DMS79 (cell line): ENCODE data around the gene TRIM29.
"Not testable (repeated sequence)": the region's sequence is repeated elsewhere in the genome, so short reads cannot be mapped to it uniquely, and the experiment has no call there.

Experiments
- DNase-seq: peaks from one replicate; lab custom pipeline; 2025; lab: John Stamatoyannopoulos, UW

The TRIM29 gene, protein sequence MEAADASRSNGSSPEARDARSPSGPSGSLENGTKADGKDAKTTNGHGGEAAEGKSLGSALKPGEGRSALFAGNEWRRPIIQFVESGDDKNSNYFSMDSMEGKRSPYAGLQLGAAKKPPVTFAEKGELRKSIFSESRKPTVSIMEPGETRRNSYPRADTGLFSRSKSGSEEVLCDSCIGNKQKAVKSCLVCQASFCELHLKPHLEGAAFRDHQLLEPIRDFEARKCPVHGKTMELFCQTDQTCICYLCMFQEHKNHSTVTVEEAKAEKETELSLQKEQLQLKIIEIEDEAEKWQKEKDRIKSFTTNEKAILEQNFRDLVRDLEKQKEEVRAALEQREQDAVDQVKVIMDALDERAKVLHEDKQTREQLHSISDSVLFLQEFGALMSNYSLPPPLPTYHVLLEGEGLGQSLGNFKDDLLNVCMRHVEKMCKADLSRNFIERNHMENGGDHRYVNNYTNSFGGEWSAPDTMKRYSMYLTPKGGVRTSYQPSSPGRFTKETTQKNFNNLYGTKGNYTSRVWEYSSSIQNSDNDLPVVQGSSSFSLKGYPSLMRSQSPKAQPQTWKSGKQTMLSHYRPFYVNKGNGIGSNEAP

DNA sequence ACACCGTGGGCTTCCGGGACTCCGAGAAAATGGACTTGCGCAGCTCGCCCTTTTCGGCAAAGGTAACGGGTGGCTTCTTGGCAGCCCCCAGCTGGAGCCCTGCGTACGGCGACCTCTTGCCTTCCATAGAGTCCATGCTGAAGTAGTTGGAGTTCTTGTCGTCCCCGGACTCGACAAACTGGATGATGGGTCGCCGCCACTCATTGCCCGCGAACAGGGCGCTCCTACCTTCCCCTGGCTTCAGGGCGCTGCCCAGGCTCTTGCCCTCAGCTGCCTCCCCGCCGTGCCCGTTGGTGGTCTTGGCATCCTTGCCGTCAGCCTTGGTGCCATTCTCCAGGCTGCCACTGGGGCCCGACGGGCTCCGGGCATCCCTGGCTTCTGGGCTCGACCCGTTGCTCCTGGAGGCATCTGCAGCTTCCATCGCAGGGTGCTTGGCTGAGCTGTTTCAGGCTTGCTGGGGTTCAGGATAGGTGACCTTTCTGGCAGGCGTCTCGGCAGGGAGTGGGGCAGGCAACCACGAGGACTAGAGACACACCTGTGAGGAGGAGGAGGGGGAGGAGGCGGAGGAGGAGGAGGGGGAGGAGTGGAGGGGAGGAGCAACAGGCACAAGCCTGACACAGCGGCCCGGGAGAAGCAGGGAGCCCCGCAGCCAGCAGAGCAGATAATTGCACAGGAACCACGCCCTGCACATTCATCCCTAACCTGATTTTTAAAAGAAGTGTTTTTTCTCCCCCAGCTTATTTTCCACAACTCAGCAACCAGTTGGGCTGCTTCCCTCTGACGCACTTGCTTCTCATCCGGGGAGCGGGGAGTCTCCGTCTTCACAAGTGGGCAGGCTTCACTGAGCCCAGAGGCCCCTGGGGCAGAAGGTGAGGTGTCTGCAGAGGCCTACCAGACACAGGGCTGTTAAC lies at the start of gene TRIM29:
TSS of gene TRIM29 (minus strand) at position 503 of the 911 bp plus-strand sequence. CDS start at position 421, 82 bp downstream.
- DNase-seq: peak; percentile 7

DNA sequence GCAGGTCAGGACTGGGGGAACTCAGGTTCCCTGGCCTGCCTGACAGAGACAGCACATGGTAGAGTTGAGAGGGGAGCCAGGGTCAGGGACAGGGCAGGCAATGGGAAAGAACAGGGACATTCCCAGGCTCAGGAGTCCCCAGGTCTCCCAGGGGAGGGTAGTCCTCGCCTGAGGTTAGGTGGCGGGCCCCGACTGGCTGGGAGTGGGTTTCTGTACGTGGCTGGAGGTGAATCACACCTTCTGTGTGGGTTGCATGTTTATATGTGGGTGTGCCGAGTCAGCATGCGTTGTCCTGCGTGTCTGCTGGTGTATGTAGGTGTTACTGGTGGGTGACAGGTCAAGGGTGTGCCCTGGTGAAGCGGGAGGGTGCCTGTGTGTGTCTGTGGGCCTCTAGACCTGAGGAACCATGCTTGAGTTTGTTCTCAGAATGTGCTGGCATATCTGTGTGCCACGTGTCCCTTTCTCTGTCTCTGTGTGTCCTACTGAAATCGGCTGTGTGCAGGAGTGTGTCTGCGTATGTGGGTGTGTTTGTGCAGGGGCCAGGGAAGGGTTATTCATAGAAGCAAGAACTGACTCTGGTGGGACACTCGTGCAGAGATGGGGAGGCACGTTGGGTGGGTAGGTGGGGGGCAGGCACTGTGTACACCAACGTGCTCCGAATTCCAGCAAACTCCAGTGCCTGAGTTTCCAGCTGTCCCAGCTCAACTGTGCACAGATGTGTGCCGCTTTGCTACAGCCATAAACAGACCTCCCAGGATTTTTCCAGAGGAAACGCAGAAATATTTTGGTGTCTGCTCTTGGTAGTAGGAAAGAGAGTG lies 49.1 kb upstream of the TRIM29 start:
- DNase-seq: no peak

DNA sequence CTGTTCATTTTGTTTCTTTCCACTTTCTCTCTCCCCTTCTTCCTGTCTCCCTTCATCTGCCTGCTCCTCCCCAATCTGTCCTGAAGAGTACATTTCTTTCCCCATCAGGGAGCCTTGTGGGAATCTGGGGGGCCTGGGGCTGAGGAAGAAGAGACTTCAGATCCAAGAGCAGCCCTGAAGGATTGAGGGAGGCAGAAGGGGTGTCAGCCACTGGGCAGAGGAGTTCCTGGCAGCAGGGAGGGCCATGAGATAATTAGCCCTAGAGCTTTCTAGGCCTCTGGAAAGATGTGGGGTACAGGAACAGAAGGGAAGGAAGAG lies 48.5 kb upstream of the TRIM29 start:
- no peak for DNase-seq

DNA sequence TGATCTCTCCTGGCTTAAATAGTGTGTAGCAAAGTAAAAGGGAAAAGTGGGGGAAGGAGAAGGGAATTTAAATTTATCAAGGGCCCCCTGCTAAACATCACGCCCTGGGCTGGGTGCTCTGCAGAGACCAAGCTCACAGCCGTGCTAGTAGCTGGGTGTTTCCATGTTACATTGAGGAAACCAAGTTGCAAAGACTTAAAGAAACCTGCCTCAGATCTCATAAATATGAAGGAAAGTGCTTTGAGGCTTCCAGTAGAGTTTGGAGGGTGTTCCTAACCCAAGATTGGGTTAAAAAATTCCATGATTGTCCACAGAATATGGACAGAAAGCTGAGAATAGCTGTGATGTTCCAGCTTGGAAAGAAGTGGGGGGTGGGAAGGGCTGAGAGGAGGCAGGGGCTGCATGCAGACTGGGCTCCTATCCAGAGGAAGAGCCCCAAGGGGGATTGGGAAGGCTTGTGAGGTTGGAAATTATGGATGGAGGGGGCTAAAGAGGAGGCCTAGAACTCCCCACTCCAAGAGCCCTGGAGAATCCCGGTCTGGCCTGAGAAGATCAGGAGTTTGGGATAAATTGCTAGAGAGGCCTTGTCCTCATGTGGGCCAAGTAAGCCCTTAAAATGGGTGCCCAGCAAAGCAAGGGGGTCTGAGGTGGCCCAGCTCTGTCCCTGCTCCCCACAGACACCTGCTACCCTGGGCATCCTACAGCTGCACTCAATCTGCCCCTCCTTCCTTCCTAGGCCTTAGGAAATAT lies 48.0 kb upstream of the TRIM29 start:
- no peak for DNase-seq

DNA sequence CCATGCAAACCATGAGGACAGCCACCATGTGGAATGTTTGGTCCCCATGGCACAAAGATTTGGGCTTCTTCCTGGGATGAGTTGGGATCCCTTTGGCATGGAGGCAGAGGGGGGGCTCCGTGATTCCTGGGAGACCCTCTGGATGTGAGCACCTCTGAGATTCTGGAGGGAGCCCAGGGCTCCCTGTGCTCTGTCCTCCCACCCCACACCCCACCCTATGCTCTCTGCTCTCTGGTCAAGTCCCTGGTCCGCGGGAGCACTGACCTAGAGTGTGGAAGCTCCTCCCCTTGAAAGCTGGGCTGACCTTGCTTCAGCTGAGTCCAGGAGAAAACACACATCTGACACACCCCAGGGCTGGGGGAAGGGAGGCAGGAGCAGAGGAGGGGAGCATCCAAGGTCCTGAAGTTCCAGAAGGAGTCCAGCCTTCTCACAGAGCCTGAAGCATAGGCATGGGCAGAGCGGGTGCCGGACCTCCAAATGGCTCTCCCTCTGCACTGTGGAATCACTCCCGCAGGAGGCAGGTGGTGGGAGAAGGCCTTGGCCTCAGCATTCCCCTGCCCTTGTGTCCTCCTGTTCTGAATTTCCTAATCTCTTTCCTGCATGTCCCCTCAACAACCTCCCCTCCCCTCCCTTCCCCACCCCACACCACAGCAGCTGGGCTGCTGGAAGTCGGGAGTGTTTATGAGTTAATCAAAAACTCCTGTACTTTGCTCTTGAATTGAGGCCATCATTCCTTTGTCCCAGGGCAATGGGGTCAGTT lies 47.2 kb upstream of the TRIM29 start:
- DNase-seq: no peak

DNA sequence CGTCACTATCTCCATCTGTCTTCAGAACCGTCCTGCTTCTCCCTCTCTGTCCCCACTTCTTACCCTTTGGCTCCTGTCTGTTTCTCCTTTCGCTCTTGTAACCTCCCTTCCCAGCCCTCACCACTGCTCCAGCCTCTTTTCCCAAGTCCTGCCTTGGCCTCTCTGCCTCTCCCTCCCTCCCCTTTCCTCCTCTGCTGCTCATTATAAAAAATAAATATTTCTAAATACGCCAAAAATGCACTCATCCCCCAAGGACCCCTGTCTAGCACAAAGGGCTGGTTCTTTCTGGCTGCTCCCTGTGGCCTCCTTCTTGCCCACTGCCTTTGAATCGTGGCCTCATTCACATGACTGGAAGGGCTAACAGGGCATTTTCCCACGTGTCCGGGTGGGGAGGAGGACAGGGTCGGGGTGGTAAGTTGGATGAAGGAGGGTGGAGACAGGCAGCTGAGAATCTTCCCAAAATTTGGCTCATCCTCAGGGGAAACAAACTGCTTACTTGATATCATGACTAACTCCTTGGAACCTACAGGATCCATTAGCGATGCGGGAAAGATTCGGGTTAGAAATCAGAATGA lies 46.5 kb upstream of the TRIM29 start:
- no peak for DNase-seq

DNA sequence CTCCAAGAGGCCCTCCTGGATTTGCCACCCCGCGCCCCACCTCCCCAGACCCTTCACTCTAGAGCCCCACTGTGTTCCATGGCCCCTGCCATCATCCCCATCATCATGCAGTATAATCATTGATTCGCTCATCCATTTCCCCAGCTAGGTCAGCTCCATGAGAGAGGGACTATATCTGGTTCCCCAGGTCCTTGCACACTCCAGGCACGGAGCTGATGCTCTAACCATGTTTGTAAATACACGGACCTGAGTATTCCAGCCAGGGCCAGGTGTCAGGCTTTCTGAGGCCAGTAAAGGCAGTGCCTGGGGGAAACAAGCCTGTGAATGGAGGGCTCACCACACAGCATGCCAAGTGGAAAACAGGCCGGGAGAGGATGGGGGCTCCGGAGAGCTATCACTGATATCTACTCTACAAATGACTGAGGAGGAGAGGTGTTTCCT lies 45.8 kb upstream of the TRIM29 start:
- no peak for DNase-seq

DNA sequence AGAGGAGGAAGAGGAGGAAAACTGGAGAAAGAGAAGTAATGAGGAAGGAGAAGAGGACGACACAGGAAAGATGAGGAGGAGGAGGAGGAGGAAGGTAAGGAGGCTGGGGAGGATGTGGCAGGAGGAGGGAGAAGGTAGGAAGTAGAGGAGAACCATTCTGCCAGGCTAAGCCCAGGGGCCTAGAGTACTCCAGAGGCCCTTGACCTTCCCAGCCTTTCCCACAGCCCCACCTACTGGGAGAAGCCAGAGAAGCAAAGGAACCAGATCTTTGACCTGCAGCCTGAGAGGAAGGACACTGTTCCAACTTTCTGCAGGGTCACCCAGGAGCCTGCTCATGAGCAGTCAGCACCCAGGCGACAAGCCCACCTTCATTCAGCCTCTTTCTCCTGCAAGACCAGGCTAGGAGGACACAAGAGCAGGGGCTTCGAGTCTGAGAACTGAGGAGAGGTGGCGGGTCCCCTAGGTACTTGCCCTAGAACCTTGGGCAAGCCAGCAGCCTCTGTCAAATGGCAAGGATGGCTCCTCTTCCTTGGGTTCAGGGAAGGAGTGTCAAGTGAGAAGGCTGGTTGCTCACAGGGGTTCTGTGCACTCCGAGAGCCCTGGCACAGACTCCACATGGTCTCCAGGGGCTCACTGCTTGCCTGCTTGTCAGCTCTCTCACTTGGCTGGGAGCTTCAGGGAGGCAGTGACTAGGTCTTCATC lies 45.0 kb upstream of the TRIM29 start:
- DNase-seq: no peak

DNA sequence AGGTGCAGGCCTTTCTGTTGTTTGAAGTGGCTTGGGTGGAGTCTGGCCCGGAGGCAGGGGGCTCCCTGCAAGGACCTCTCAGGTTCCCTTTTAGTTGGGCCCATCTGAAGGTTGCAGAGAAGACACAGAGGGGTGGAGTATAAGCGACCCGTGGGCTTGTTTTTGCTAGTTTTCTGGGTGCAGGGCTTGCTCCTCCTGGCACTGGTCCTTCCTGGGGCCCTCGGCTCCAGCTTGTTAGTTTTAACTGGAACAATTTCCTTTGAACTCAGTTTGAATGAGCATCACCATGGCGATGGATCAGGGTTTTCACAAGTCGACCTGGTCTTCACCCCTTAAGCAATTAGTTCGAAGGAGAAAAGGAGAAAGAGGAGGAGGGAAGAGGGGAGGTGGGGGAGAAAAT lies 44.5 kb upstream of the TRIM29 start:
- DNase-seq: no peak

DNA sequence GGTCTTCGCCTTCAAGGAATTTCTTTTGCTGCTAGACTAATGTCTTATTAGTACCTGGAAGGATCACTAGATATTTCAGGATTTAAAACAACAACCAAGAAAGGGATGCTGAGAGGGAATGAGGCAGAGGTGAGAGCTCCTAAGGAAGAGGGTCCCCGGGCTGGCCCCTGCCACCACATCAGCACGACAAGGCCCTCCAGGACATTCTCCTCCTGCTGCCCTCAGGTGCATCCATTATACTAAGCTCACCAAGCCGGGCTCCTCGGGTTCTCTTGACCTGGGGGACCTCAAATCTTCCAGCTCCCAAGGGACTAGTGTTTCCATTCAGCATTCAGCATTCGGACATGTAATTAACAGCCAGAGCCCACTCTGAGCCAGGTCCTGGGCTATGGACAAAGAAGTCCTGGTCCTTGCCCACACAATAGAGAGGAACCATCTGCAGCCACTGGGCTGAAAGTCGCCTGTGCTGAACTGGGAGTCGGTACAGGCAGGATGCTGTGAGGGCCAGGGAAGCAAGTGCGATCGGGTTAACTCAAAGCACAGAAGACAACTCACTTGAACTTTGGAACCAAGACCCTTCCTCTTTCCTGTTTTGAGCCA lies 43.6 kb upstream of the TRIM29 start:
- DNase-seq: no peak

DNA sequence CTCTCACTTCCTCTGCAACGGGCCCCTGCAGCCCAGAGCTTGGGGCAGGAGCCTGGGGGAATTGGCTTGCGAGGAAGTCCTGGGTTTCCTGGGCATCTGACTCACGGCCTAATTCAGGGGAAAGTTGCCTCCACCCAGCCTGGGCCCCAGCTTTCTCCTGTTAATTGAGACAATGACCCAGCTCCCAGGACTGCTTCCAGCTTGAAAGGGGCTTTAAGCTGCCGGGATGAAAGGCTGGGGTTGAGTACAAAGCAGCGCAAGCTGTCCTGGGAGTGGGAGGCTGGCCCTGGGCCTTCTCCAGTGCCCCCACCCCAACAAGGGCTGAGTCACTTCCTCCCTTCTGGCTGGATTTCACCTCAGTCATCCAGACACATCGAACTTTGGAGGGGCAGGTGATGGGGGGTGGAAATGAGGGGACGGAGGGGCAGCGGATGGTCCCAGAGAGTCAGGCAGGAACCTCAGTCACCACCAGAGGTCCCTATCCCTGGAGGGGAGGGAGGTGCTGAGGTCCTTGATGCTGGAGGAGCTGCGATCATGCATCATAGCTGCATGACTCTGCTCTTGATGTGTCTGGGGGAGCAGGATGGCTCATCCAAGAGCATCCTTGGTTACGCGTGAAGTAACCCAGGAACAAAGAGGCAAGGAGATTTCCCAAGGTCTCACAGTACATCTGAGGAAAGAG lies 42.8 kb upstream of the TRIM29 start:
- no peak for DNase-seq

DNA sequence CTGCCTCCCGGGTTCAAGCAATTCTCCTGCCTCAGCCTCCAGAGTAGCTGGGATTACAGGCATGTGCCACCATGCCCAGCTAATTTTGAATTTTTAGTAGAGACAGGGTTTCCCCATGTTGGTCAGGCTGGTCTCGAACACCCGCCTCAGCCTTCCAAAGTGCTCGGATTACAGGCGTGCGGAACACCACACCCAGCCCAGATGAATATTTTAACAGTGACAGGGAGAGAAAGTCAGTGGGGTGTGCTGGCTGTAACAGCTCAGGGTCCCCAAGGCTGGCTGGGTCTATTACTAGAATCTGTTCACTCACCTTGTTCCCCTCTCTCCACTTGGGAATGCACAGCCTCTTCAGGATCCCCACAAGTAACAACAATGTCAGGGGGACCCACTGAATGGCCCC lies 42.1 kb upstream of the TRIM29 start:
- DNase-seq: not testable (repeated sequence)

DNA sequence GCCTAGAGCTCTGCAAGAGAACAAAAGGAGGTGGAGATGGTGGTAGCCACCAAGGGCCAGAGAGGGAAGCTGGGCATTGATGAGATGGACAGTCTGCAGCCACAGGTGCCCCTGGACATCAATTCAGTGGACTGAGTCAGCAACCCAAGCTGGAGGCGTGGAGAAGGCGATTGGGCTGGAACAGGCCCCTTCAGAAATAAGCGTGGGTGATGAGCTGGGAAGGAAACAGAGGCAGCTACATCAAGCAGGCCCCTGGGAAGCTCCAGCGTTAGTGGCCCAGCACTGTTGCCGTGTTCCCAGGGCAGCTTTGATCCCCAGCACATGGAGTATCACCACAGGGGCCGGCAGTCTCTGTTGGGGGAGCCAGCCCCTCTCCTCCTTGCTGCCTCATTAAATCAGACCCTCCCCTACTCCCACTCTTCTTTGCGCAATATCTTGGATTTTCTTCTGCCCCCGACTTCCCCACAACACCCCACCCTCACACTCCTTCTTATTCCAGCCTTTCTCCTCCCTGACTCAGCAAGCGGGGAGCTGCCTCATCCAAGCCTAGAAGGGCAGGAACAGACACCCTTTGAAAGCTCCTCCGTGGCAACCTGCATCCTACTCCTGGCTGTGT lies 41.3 kb upstream of the TRIM29 start:
- no peak for DNase-seq

DNA sequence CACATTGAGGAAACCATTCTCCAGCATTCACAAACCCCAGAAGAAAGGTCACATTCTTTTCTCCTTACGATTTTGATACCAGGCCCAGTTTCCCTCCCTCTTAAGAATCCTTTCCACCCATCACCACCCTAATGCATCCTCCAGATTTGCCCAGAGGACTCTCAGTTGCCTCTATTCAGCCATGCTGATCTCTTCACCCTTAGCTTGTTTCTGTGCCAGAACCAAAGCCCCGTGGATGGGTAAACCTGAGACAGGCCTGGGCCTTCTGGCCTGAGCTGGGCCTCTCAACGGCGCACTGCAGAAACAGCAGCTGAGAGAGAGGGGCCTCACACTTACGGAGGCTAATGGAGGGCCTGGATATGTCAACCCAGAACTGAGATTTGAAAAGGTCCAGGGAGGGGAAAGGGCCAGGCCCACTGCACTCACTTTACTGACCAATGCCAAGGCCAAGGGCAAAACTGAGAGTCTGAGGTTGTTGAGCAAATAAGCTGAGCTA lies 40.7 kb upstream of the TRIM29 start:
- DNase-seq: no peak

DNA sequence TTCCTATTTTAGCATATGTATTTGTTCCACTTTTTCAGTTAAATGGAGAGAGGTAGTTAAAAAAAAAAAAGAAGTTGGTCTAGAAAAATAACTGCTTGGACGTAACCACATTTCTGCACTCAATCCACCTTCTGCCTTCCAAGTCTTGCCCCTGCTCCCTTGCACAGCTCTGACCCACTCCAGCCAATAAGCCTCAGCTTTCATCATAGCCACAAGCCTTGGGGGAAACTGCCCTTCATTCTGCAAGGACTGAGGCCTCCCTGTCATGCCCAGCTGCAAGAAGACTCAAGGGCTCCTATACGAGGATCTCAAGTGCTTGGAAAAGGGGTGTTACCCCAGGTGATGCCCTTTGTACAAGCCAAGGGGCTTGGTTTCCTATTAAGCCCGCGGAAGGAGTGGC lies 37.0 kb upstream of the TRIM29 start:
- DNase-seq: peak; percentile 44

DNA sequence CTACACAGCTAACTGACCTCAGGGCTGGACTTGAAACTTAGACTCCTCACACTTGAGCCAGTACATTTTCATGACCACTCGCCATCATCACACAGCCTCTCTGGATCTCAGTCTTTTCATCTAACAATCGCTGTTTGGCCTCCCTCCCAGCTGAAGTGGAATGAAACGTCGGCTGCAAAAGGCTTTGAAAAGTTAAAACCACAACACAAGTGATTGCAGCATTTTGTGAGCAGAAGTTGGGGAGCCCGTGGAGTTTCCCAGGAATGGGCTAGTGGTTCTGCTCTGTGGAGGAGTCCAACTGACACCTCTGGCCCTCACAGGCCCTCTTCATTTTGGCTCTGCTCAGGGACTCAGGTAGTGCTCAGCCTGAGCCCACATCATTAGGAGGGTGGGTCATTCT lies 35.9 kb upstream of the TRIM29 start:
- no peak for DNase-seq

DNA sequence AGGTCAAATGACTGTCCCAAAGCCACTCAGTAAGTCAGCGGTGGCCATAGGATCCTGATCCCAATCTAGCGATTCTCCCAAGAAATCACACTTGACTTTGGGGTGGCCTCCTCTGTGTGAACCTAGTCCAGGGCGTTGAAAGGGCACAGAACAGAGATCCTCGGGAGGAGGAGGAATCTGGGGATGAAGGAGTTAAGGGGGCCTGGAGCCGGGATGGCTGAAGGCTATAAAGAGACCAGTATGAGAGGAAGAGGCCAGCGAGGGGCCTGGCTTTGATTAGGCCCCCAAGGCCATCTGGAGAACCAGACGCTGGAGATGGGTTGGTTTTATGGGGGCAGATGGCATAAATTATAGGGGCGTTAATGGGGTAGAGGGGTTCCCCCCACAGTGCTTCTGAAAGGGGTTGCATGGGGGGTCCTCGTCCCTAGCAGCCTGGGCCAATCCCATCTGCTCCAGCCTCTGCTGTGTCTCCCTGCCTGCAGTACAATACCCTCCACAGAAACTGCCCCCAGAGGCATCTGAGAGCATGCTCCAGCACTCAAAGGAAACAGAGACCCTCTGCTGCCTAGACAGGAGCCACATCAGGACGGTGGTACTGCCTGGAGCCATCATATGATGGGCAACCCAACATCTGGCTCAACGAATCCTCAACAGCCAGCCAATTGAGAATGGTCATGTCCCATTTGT lies 35.2 kb upstream of the TRIM29 start:
- no peak for DNase-seq
